Sigmoid colon (tissue), 4 donors: ENCODE data around the gene PTCH1.

Source experiments
- EP300 ChIP-seq, 4 donors: sonication (generic); formaldehyde crosslinking; IDR thresholded peaks; one replicate each; pipeline ENCODE4 v1.6.1; 2017; ENCODE audit warnings: antibody characterized with exemption in 4 of 4
- POLR2A ChIP-seq, 2 donors: fragments of 450-650 bp; IDR thresholded peaks; one replicate each; pipeline ENCODE4 v1.6.1; 2016; ENCODE audit warnings: antibody characterized with exemption in 2 of 2, mild to moderate bottlenecking in 2 of 2, moderate library complexity in 2 of 2
- TF ChIP-seq, protein P1 (sequence below), 4 experiments: fragments of 450-650 bp in 3 of 4; fragments of 200-600 bp in 1 of 4; IDR thresholded peaks; one replicate each; pipeline ENCODE4 v1.5.1; 2016 to 2019; ENCODE audit warnings: antibody characterized with exemption in 4 of 4, mild to moderate bottlenecking in 3 of 4, moderate library complexity in 2 of 4

DNA sequence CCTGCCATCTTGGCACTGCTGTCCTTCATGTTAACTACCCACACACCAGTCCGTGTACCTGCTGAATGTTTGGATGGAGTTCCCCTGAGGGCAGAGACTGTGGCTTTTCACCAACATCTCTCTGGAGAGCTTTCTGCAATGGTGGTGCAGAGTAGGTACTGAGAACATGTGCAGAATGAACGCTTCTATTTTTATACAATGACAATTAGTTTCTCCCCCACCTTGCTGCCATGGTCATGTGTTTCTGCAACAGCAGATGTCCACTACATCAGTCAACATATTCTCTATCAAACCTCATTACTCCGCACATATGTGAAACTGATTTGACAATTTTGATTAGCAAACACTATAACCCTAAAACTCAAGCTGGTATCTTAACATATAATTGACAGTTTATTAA is 14.5 kb downstream of the PTCH1 start:
- TF ChIP-seq, protein P1, sequence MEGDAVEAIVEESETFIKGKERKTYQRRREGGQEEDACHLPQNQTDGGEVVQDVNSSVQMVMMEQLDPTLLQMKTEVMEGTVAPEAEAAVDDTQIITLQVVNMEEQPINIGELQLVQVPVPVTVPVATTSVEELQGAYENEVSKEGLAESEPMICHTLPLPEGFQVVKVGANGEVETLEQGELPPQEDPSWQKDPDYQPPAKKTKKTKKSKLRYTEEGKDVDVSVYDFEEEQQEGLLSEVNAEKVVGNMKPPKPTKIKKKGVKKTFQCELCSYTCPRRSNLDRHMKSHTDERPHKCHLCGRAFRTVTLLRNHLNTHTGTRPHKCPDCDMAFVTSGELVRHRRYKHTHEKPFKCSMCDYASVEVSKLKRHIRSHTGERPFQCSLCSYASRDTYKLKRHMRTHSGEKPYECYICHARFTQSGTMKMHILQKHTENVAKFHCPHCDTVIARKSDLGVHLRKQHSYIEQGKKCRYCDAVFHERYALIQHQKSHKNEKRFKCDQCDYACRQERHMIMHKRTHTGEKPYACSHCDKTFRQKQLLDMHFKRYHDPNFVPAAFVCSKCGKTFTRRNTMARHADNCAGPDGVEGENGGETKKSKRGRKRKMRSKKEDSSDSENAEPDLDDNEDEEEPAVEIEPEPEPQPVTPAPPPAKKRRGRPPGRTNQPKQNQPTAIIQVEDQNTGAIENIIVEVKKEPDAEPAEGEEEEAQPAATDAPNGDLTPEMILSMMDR (IDR thresholded peaks at IDR 0.05), result no peak
- no peak for TF ChIP-seq POLR2A (IDR thresholded peaks at IDR 0.05)
- TF ChIP-seq EP300 (IDR thresholded peaks at IDR 0.05), result no peak
